Measurements from ENCODE around the gene FRMD1. TPM values are rescaled to one million over a fixed set of nuclear protein-coding genes. Genes with fewer than 3 reads are reported as not detected.

Gene FRMD1
- total RNA-seq, 1 donor from 2014 or later, result not detected

GRCh38 chr6:168049706-168050224, 29.2 kb downstream of the FRMD1 start:
- H3K4me1 Mint-ChIP-seq, result no peaks in the 10 kb centered on the region
- DNase-seq (ENCODE audit: low read depth, low spot score), result no peak
- no peak for TF ChIP-seq CTCF (conservative IDR thresholded peaks at IDR 0.05)

GRCh38 chr6:168049277-168049676, 29.7 kb downstream of the FRMD1 start:
- no peak for DNase-seq (ENCODE audit: low read depth, low spot score)
- Mint-ChIP-seq H3K4me3 (no peak overlapping the region), H3K27me3 (ENCODE audit: low read depth) (no peaks in the 10 kb centered on the region), H3K4me1 (no peaks in the 10 kb centered on the region), H3K36me3 (ENCODE audit: low read depth) (no peaks in the 10 kb centered on the region), H3K27ac (ENCODE audit: unreplicated experiment) (no peak overlapping the region), H3K9me3 (no peaks in the 10 kb centered on the region)
- no peak for TF ChIP-seq CTCF (conservative IDR thresholded peaks at IDR 0.05)

More at GRCh38 chr6:168049706-168050224, 29.2 kb downstream of the FRMD1 start:
- H3K9me3 Mint-ChIP-seq, result no peaks in the 10 kb centered on the region
- H3K27me3 Mint-ChIP-seq (ENCODE audit: low read depth), result no peaks in the 10 kb centered on the region
- no peak overlapping the region for H3K4me3 Mint-ChIP-seq
- H3K27ac Mint-ChIP-seq (ENCODE audit: unreplicated experiment), result no peak overlapping the region
- no peaks in the 10 kb centered on the region for H3K36me3 Mint-ChIP-seq (ENCODE audit: low read depth)

DNA sequence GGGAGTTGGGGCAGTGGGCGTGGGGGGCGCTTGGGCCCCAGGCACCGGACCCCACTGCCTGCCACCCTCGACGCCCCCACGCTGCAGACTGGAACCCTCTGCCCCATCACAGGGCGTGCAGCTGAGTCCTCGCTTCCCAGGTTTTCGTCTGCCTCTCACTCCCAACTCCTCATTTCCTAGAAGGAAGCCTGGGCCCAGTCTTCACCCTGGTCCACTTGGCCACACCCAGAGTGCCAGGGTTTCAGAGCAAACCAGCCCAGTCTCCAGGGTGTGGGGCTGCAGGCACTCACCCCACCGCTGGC, 30.3 kb downstream of the FRMD1 start:
- Mint-ChIP-seq H3K4me1 (no peaks in the 10 kb centered on the region), H3K27me3 (ENCODE audit: low read depth) (no peaks in the 10 kb centered on the region), H3K27ac (ENCODE audit: unreplicated experiment) (no peak overlapping the region), H3K36me3 (ENCODE audit: low read depth) (no peaks in the 10 kb centered on the region), H3K9me3 (no peaks in the 10 kb centered on the region), H3K4me3 (no peak overlapping the region)
- TF ChIP-seq CTCF (conservative IDR thresholded peaks at IDR 0.05), result no peak
- DNase-seq (ENCODE audit: low read depth, low spot score), result no peak

- Mint-ChIP-seq H3K4me3 (no peak overlapping the region), H3K27ac (ENCODE audit: unreplicated experiment) (no peak overlapping the region), H3K27me3 (ENCODE audit: low read depth) (no peaks in the 10 kb centered on the region), H3K9me3 (no peaks in the 10 kb centered on the region), H3K36me3 (ENCODE audit: low read depth) (no peaks in the 10 kb centered on the region), H3K4me1 (no peaks in the 10 kb centered on the region)
- DNase-seq (ENCODE audit: low read depth, low spot score), result no peak
- no peak for TF ChIP-seq CTCF (conservative IDR thresholded peaks at IDR 0.05)
Observed at GRCh38 chr6:168047841-168048723, 30.9 kb downstream of the FRMD1 start.

- no peaks in the 10 kb centered on the region for H3K27me3 Mint-ChIP-seq (ENCODE audit: low read depth)
- H3K4me3 Mint-ChIP-seq, result no peak overlapping the region
- no peak for TF ChIP-seq CTCF (conservative IDR thresholded peaks at IDR 0.05)
- H3K4me1 Mint-ChIP-seq, result no peaks in the 10 kb centered on the region
- H3K36me3 Mint-ChIP-seq (ENCODE audit: low read depth), result no peaks in the 10 kb centered on the region
- no peaks in the 10 kb centered on the region for H3K9me3 Mint-ChIP-seq
- H3K27ac Mint-ChIP-seq (ENCODE audit: unreplicated experiment), result no peak overlapping the region
- DNase-seq (ENCODE audit: low read depth, low spot score), result no peak
Observed at GRCh38 chr6:168046696-168047095, 32.3 kb downstream of the FRMD1 start.
